ENCODE measurements around the gene KCNJ1. TPM values are rescaled to one million over a fixed set of nuclear protein-coding genes. Genes with fewer than 3 reads are reported as not detected.

The KCNJ1 gene
- under 0.01 TPM in 1 of 2 replicates, not detected in the other for total RNA-seq

GRCh38 chr11:128867277-128867676, at the start of gene KCNJ1:
Gene KCNJ1 (minus strand): TSS chr11:128867296. CDS start chr11:128840243, 27,053 bp downstream.

GRCh38 chr11:128890543-128891368, 23.7 kb upstream of the KCNJ1 start, which contains the start of gene KCNJ5:
Gene KCNJ5 (plus strand): TSS chr11:128891356. CDS start chr11:128911274, 19,918 bp downstream.

Other genes starting within 250 kb of the KCNJ1 start
- 116 and 128 TPM in 2 replicates for gene FLI1, start 173.2 kb downstream of the KCNJ1 start, total RNA-seq
- not detected in 2 replicates for gene KCNJ5, start 24.1 kb upstream of the KCNJ1 start, total RNA-seq
- gene TP53AIP1, start 75.6 kb upstream of the KCNJ1 start, total RNA-seq: not detected in 2 replicates